HG03159 (cell line): ENCODE measurements around the gene C17orf113.
A peak's percentile ranks its signal among the peaks of the same experiment; 100 is the strongest.
"Not testable (repeated sequence)": the region's sequence is repeated elsewhere in the genome, so short reads cannot be mapped to it uniquely, and the experiment has no call there.

Source experiments
- ATAC-seq: cut with Tn5 transposase; IDR thresholded peaks from one replicate; pipeline ENCODE4 v1.9.1; 2021; ENCODE audit warnings: mild to moderate bottlenecking, moderate library complexity; ENCODE audit not compliant: unreplicated experiment

C17orf113 gene

DNA sequence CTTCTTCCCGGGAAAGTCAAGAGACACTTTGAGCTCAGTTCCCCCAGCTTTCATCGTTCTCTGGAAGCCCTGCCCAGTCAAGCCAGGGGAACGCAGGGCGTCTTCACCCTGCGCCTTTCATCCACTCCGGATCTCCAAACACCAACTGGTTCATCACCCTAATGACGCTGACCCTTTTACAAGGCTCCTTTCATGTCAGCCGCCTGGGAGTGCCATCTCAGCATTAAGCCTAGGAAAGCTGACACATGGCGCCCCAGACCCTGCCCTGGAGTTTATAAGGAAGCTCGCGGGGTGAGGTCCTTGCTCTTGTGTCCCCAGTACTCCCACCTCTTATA lies 32.6 kb downstream of the C17orf113 start:
- peak; percentile 10 for ATAC-seq

DNA sequence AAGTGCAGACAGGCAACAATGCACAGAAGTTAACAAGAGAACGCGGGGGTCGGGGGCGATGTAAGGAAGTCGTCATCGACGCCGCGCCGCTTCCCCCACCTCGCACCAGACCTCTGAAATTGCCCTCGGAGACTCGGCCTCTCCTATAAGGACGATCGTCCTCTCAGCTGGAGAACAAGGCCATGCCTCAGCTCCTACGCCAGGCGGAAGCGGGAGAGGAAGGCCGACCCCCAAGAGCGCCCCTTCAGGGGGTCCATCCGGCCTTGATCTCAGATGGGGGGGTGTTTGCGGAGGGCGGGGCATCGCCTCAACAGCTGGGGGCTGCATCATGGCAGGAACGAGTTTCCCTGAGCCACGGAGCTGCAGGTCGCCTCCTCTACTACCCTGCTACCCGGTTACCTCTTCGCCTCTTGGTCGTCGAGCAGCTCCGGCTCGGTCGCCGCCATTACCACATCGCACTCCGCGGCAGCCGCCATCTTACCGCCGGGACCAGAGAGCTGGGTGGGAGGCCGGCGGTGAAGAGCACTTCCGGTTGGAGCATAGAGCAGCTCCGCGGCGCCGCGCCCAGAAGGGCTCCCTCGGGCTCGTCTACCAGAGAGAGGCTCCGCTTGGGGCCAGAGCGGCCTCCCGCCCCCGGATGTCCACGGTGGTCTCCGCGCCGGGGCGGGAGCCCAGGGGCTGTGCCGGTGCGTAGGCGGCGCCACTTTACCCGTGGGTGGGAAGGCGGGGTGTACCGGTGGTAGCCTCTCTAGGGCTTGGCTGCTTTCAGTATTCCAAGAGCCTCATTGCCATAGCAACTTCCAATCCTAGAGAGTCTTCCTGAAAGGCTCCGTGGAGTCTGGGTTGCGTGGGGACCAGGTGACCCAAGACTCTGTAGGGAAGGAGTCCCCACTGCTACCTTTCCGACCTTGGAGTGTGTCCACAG lies 33.2 kb downstream of the C17orf113 start, which contains the start of gene DNAJC7:
TSS of gene DNAJC7 (minus strand) at position 499 of the 925 bp plus-strand sequence. CDS start at position 476, 23 bp downstream.
- peak; percentile 76 for ATAC-seq

DNA sequence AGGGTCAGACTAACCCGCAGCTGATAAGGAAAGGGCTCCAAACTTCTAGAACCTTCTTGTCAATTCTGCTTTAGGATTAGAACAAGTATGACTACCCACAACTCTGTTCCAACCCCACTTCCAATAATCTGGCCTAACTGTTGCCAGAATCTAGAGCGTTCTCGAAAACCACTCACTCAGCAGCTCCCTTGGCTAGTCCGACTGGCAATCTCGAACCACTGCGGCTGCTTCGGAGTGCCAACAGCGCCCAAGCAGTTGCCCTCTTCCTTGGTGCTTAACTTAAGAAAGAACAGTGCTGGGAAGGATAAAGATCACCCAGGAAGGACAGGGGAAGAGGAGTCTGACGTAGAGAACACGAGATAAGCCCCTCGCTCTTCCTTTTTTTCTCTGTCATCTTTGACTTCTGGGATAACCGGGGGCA lies 34.0 kb downstream of the C17orf113 start:
- no peak for ATAC-seq

DNA sequence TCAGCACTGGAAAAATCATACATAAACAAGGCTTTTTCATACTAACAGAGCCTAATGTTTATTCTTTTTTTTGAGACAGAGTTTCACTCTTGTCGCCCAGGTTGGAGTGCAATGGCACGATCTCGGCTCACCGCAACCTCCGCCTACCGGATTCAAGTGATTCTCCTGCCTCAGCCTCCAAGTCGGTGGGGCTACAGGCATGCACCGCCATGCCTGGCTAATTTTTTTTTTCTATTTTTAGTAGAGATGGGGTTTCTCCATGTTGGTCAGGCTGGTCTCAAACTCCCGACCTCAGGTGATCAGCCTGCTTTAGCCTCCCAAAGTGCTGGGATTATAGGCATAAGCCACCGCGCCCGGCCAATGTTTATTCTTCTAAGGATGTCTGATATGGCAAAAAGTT lies 36.7 kb downstream of the C17orf113 start:
- not testable (repeated sequence) for ATAC-seq

DNA sequence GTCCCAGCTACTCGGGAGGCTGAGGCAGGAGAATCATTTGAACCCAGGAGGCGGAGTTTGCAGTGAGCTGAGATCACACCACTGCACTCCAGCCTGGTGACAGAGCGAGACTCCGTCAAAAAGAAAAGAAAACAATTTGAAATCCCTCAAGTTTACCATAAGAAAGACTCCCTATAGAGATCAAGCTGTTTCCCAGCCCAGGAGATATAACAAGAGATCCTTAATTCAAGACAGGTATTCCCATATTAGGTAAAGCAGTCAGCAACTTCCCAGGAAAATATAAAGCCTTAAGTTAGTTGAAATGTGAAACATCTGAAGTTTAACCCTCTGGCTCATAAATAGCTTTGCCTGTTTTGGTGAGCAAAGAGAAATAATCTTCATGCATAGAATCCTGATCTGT lies 38.0 kb downstream of the C17orf113 start:
- ATAC-seq: not testable (repeated sequence)

DNA sequence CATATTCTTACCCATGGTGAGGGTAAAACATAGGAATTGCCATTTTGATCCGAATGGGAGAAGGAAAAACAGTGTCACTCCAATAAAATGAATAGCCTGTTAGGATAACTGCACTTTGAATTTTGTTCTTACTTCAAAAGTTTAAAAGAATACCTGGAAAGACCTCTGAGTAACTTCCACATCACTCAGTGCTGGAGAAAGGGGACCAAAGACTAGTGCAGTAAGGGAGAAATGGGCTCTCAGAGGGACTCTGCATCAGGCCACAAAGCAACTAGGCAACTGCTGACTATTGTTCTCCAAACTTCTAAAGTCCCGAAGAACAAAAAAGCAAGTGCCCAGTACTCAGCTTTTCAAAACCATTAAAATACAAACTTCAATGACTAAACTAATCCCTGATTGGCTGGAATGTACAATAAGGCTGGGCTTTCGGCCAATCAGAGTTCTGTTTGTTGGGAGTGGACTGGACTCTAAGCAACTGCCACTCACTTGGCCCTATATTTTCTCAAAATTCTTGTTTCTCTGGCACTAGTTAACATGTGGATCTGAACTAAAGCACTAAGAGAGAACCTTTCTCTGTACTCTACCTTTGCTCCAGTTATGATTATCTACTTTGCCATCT lies 39.4 kb downstream of the C17orf113 start:
- ATAC-seq: no peak

DNA sequence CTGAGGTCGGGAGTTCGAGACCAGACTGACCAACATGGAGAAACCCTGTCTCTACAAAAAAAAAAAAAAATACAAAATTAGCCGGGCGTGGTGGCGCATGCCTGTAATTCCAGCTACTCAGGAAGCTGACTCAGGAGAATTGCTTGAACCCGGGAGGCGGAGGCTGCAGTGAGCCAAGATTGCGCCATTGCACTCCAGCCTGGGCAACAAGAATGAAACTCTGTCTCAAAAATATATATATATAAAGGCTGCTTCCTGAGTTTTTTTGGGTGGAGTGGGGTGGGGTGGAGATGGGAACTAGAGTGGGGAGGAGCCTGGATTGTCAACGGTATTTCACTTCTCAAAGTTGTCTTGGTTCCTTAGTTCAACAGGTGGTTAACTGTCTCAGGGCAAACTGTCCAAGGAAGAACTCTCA lies 40.1 kb downstream of the C17orf113 start:
- ATAC-seq: not testable (repeated sequence)

DNA sequence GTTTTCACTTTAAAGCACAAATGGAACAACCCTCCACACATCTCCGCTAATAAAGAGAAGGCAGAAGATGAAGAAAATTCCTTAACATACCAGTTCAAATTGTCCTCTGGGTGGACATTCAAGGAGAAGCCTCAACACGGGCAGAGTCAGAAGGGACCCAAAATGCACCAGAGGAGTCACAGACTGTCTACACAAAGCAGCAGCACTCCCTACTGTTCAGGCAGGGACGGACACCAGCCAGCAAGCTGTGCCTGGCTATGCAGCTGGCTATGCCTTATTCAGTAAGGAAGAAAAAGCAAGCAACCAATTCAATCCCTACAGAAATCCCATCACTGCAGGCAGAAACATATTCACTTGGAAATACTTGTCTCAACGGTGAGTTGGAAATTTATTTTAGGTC lies 41.2 kb downstream of the C17orf113 start:
- no peak for ATAC-seq

DNA sequence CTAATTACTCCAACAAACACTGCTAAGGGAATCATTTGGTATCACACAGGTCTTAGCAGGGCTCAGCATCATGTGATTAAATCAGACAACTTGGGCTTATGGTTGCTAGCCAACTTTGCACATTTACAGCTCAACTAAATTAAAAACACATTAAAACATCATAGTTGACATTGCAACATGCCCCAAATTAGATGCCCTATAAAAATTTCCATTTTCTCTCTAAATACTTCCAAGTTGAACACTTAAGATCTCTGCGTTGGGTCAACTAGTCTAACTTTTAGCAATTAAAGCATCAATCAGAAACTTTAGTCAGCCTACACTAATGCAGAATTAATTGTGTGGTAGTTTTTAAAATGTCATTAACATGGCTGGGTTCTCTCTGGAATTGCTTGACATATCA lies 45.2 kb downstream of the C17orf113 start:
- ATAC-seq: no peak

DNA sequence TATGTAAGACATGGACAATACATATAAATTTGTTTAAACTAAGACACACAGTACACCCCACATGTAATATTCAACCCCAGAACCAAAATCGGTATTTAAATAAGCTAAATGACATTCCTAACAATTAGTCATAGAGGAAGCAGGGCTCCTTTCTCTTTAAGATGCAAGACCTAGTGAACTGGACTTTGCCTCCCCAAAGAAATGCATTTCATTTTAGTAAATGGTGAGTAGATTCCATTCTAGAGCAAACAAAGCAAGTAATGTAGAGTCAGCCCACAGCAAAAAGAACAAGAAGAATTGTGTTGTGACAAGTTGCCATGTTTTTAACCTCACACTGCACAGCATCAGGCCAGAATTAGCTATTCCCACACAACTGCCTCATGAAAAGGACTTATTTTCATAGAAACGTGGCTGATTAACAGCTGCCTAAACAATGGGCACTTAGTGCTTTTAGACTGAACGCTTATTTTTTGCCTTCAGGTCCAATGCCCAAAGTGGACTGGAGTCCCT lies 47.6 kb downstream of the C17orf113 start:
- ATAC-seq: no peak

DNA sequence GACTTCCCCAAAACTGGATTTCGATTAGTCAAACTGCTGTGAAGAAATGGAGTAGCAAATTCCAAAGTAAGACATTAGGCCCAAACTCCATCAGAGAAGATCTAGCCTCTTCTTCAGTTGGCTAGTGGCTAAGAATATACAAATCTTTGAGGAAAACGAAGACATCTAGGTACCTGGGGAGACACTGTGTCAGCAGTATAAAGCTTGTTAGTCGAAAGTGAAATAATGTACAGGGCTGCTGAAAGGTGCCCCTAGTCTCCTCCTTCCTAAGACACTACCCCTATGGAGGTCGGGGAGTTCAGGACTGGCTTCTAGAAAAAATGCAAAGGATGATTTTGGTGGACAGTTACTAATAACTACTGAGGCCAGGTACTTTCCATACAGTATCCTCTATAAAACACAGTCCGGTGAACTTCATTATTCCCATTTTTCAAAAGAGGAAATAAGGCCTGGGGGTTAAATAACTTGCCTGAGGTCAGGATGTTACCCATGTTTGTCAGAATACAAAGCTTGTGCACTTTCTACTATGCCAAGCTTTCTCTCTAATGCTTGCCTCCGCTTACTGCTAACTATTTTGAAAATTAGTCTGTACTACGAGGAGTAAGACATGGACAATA lies 48.1 kb downstream of the C17orf113 start:
- ATAC-seq: no peak

DNA sequence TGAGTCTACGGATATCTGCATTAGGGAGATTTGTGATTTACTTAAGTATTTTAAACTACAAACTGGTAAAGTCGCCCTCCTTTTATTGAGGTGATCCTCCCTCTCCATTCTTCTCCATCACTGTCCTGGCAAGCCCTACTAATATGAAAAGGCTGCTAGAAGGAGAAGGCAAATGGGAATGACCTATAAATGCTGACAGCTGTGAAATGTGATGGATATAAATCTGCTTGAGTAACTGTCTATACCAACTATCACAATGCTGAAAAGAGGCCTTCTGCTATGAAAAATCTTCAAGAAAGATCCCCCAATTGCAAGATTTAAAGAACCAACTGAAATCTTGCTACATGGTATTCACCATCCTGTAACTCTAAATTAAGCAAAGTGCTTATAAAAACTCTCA lies 48.7 kb downstream of the C17orf113 start:
- no peak for ATAC-seq

DNA sequence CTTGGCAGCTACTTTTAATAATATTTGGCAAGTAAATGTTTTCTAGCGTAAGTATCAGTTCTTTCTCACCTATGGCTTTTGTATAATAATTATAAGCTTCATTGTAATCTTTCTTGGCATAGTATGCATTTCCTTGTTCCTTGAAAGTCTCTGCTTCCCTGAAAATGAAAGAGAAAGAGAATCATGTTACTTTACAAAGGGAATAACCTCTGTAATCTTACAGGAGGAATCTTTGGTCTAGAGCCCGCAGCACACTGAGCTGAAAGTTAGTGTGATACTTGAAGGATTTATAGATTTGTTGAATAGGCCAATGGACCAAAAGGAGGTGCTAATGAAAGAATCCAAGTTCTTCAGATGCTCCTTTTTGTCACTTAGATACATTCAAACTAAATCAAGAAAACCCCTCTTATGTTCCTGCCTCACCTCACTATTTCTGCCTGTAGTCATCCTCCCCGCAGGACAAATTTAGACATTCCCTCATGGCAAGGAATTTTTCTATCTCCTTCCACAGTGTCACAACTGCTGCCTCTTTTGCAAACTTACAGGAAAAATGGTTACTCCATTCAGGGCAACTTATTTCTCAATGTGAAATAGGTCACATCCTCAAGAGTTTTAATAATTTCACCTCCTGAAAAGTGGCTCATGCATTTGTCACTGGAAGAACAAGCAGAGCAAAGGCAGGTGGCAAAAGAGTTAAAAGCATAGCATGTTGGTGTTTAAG lies 49.8 kb downstream of the C17orf113 start:
- no peak for ATAC-seq

DNA sequence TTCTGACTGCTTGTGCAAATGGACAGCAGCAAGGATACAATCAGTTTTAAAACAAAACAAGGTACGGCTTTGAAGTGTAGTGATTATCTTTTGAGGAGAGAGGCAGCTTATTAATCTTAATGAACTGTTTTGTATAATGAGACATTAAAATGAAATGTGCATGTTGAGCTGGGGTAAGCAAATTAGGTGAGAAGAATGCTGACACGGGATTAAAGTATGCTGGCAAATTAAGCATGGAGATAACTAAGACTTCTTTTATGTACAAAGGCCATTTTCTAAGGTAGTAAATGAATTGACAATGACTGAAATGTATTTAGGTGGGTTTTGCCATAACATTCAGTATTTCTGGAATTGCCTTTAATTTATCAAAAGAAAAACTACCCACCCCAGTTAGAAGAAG lies 51.9 kb downstream of the C17orf113 start:
- no peak for ATAC-seq

DNA sequence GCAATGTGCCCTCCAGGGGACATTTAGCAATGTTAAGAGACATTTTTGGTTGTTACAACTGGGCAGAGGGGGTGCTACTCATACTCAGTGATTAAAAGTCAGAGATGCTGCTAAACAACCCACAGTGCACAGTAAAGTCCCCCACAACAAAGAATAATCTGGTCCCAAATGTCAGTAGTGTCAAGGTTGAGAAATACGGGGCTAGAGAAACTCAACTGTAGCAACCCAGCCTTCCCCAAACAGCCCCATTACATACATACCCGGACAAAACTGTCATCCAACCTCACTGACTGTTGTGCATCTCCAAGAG lies 53.6 kb downstream of the C17orf113 start:
- ATAC-seq: no peak

DNA sequence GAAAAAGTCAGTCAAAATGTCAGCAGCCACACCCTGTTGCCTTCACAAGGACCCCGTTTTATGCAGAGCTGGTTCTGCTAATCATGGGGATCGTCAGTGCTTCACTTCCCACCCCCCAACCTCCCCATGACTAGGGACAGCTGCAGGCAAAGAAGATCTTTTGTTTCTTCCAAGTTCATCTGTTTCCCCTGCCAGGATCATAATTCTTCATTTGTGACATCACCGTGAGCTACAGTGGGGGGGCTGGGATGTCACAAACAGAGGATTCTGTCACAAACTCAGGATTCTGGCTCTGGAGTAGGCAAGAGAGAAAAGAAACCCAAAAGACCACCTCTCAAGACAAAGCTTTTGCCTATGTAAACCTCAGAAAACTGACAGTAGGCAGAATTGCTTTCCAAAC lies 57.8 kb downstream of the C17orf113 start:
- ATAC-seq: no peak

DNA sequence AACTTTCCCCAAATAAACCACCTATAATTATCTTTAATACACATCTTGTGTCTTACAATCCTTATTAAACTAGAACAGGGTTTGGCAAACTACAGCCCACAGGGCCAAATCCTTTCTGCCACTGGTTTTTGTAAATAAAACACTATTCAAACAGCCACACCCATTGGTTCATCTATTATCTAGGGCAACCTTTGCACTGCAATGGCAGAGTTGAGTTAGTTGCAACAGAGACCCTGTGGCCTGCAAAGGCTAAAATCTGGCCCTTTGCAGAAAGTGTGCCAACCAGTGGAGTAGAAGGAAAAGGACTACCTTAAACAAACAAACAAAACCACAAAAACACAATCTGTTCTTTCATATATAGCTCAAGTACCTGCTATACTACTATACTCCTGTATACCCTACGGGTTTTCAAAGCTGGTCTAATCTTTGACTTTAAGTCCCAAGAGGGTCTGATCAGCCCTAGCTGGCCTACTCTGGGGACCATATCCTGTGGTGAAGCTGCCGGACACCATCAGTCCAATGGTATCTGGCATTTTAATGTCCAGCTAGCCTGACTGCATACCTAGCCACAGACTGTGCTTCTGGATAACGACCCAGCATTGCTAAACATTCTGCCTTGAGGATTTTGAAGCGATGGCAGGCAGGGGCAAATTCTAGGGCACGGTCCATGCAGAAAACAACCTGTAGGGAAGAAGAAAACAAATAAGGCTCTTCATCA lies 60.5 kb downstream of the C17orf113 start:
- no peak for ATAC-seq

DNA sequence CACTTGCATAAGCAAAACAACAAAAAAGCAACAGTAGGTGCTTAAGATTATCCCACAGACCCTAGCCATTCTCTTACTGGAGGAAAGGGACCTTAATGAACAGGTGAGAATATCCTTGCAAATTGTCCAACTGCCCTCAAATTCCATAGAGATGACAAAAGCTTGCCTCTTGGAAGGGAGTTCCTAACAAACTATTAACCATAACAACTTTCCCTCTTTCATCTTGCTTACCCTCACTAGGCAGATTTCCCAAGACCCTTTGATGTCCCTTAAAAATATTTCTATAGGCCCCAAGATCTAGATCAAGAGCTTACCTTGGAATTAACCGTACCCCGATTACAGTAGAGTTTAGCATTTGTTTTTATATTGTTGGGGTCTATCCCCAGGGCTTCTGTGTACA lies 62.0 kb downstream of the C17orf113 start:
- ATAC-seq: no peak
